Sigmoid colon (tissue), 4 donors: ENCODE results near the gene LPIN1.
A peak's percentile ranks its signal among the peaks of the same experiment; 100 is the strongest.

Experiments
- EP300 ChIP-seq, 4 donors: sonication (generic); formaldehyde crosslinking; IDR thresholded peaks; one replicate each; pipeline ENCODE4 v1.6.1; 2017; ENCODE audit warnings: antibody characterized with exemption in 4 of 4
- POLR2AphosphoS5 ChIP-seq, 4 donors: sonication (generic); formaldehyde crosslinking; IDR thresholded peaks; one replicate each; pipeline ENCODE4 v1.6.1; 2017; ENCODE audit warnings: antibody characterized with exemption in 4 of 4

DNA sequence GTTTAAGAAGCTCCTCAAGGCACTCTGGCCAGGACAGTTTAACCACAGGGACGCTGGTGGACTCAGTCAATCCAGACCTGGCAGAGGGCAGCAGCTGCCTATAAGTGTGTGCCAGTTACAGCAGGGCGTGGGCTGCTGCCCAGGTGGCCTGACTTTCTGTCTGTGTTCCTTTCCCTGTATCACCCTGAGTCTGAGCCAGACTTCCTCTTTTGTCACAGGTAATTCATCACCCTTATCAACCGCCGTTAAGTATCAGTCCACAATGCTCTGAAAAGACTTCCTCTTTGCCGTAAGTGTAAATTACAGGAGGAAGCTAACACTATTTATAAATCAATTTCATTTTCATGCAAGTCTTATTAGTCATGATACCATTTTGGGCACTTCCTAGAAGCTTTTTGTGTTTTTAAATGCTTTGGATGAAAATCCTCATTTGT, 7.0 kb downstream of the LPIN1 start:
- peak in 1 of 4 donors; percentile 11 for TF ChIP-seq POLR2AphosphoS5 (IDR thresholded peaks at IDR 0.05)
- TF ChIP-seq EP300 (IDR thresholded peaks at IDR 0.05), result no peak
